ENCODE data around the gene MCTP1.

GRCh38 chr5:94812232-94812631 lies 472.7 kb downstream of the MCTP1 start:
- TF ChIP-seq GATA2 (IDR thresholded peaks at IDR 0.05; ENCODE audit: low read depth, low read length) (no peak), GATA3 (IDR thresholded peaks at IDR 0.05; ENCODE audit: low read depth, low read length) (no peak)
